ENCODE data around the gene RASA3.
"Not testable (repeated sequence)": the region's sequence is repeated elsewhere in the genome, so short reads cannot be mapped to it uniquely, and the experiment has no call there.

GRCh38 chr13:114133126-114133525 is 703 bp upstream of the RASA3 start:
- TF ChIP-seq POLR2A, CTCF, EP300 (IDR thresholded peaks at IDR 0.05): not testable (repeated sequence)

Measured in sigmoid colon (tissue), 4 donors.